Liver (tissue), 9 donors: ENCODE results near the gene FMO3. TPM values are rescaled to one million over a fixed set of nuclear protein-coding genes. Genes with fewer than 3 reads are reported as not detected.
A peak's percentile ranks its signal among the peaks of the same experiment; 100 is the strongest.

Source experiments
- DNase-seq: peaks from one replicate; pipeline ENCODE4 v3.0.0-alpha.2; 2017; ENCODE audit warnings: low spot score
- H3K27ac ChIP-seq, 2 donors: one replicate each; pipeline ENCODE4 v1.7.0; 2013; ENCODE audit warnings: inconsistent platforms in 2 of 2, low read length in 2 of 2, control low read depth in 1 of 2, low read depth in 1 of 2, mild to moderate bottlenecking in 1 of 2
- H3K27me3 ChIP-seq, 4 donors: one replicate each; pipeline versions ENCODE4 v1.6.1 to v1.7.0; 2013; ENCODE audit warnings: low read length in 3 of 4, inconsistent platforms in 1 of 4, mild to moderate bottlenecking in 1 of 4, moderate library complexity in 1 of 4; ENCODE audit not compliant: control insufficient read depth in 4 of 4, insufficient read depth in 4 of 4
- H3K36me3 ChIP-seq, 4 donors: one replicate each; pipeline versions ENCODE4 v1.6.1 to v1.7.0; 2013; ENCODE audit warnings: low read length in 3 of 4, mild to moderate bottlenecking in 3 of 4, low read depth in 1 of 4, moderate library complexity in 1 of 4; ENCODE audit not compliant: control insufficient read depth in 4 of 4, insufficient read depth in 3 of 4
- H3K4me1 ChIP-seq, 4 donors: one replicate each; pipeline versions ENCODE4 v1.6.1 to v1.7.0; 2013; ENCODE audit warnings: low read length in 3 of 4, mild to moderate bottlenecking in 3 of 4, moderate library complexity in 1 of 4; ENCODE audit not compliant: control insufficient read depth in 4 of 4, insufficient read depth in 4 of 4
- H3K4me3 ChIP-seq, 3 donors: one replicate each; pipeline versions ENCODE4 v1.6.1 to v1.7.0; 2013; ENCODE audit warnings: low read length in 3 of 3, control low read depth in 1 of 3, low read depth in 1 of 3, mild to moderate bottlenecking in 1 of 3
- H3K9ac ChIP-seq, 2 donors: one replicate each; pipeline ENCODE4 v1.7.0; 2013; ENCODE audit warnings: low read length in 2 of 2, mild to moderate bottlenecking in 2 of 2, moderate library complexity in 2 of 2, control low read depth in 1 of 2, low read depth in 1 of 2
- H3K9me3 ChIP-seq, 4 donors: one replicate each; pipeline versions ENCODE4 v1.6.1 to v1.7.0; 2013; ENCODE audit warnings: low read length in 3 of 4; ENCODE audit not compliant: control insufficient read depth in 4 of 4
- CTCF ChIP-seq: fragments of 150-350 bp; IDR thresholded peaks from 2 replicates; pipeline ENCODE4 v1.5.1; 2017; ENCODE audit warnings: improper control_type of control experiment, low read depth, low read length; ENCODE audit not compliant: missing input control
- EGR1 ChIP-seq, 2 donors: IDR thresholded peaks; 2 replicates each; pipeline ENCODE4 v1.6.1; 2016 to 2018; ENCODE audit warnings: antibody characterized with exemption in 2 of 2, low read depth in 2 of 2
- FOXA1 ChIP-seq: IDR thresholded peaks from 2 replicates; pipeline ENCODE4 v1.6.1; 2016; ENCODE audit warnings: antibody characterized with exemption
- FOXA2 ChIP-seq: IDR thresholded peaks from 2 replicates; pipeline ENCODE4 v1.6.1; 2016; ENCODE audit warnings: antibody characterized with exemption
- GABPA ChIP-seq, 2 donors: IDR thresholded peaks in 1 of 2; conservative IDR thresholded peaks in 1 of 2; 2 replicates each; pipeline ENCODE4 v1.6.1; 2016; ENCODE audit warnings: antibody characterized with exemption in 2 of 2, mild to moderate bottlenecking in 1 of 2, moderate library complexity in 1 of 2
- HNF4A ChIP-seq, 2 donors: conservative IDR thresholded peaks; 2 replicates each; pipeline ENCODE4 v1.6.1; 2016; ENCODE audit warnings: antibody characterized with exemption in 2 of 2, mild to moderate bottlenecking in 2 of 2
- HNF4G ChIP-seq: IDR thresholded peaks from 2 replicates; pipeline ENCODE4 v1.6.1; 2016; ENCODE audit warnings: antibody characterized with exemption
- JUND ChIP-seq, 2 donors: IDR thresholded peaks; 2 replicates each; pipeline ENCODE4 v1.6.1; 2016; ENCODE audit warnings: antibody characterized with exemption in 2 of 2
- NR2F2 ChIP-seq: IDR thresholded peaks from 2 replicates; pipeline ENCODE4 v1.6.1; 2016; ENCODE audit warnings: antibody characterized with exemption
- RAD21 ChIP-seq, 2 donors: IDR thresholded peaks; 2 replicates each; pipeline ENCODE4 v1.6.1; 2016; ENCODE audit warnings: antibody characterized with exemption in 2 of 2, mild to moderate bottlenecking in 2 of 2
- RXRA ChIP-seq, 2 donors: IDR thresholded peaks; 2 replicates each; pipeline ENCODE4 v1.6.1; 2017 to 2018; ENCODE audit warnings: antibody characterized with exemption in 2 of 2, mild to moderate bottlenecking in 1 of 2
- SP1 ChIP-seq: IDR thresholded peaks from 2 replicates; pipeline ENCODE4 v1.6.1; 2018; ENCODE audit warnings: antibody characterized with exemption, mild to moderate bottlenecking
- TAF1 ChIP-seq: conservative IDR thresholded peaks from 2 replicates; pipeline ENCODE4 v1.6.1; 2016; ENCODE audit warnings: antibody characterized with exemption, mild to moderate bottlenecking
- YY1 ChIP-seq: IDR thresholded peaks from 2 replicates; pipeline ENCODE4 v1.6.1; 2016; ENCODE audit warnings: antibody characterized with exemption, mild to moderate bottlenecking
- WGBS: extraction: QIAGEN DNeasy Blood & Tissue Kit; methylation state at CpG from one replicate; pipeline ENCODE4 v1.1.7; 2013; 5-methylcytosine and 5-hydroxymethylcytosine counted together
- polyA plus RNA-seq, 2 donors: library from polyadenylated mRNA; stranded (reverse) in 1 of 2; unstranded in 1 of 2; fragments of 200-250 nt in 1 of 2; fragments of >200 nt in 1 of 2; fragmentation: Nextera tagmentation in 1 of 2; extraction: Ambion mirVana in 1 of 2; gene quantifications; one replicate each; pipeline versions ENCODE4 v1.2.1 to v1.2.3, GENCODE V29; 2013 to 2015
- total RNA-seq, 2 donors: library from RNA; depleted of rRNA; stranded (reverse); fragments of >200 nt; gene quantifications; one replicate each; pipeline ENCODE4 v1.2.3, GENCODE V29; 2014
- TF ChIP-seq, protein P1 (sequence below): IDR thresholded peaks from 2 replicates; pipeline ENCODE4 v1.6.1; 2016; ENCODE audit warnings: antibody characterized with exemption, mild to moderate bottlenecking
- TF ChIP-seq, protein P2 (sequence below): IDR thresholded peaks from 2 replicates; pipeline ENCODE4 v1.6.1; 2016; ENCODE audit warnings: antibody characterized with exemption
- TF ChIP-seq, protein P3 (sequence below): IDR thresholded peaks from 2 replicates; pipeline ENCODE4 v1.6.1; 2016; ENCODE audit warnings: antibody characterized with exemption
- TF ChIP-seq, protein P4 (sequence below): IDR thresholded peaks from 2 replicates; pipeline ENCODE4 v1.6.1; 2016; ENCODE audit warnings: antibody characterized with exemption
- donor health status: healthy.
- donor health status: healthy.
- donor health status: healthy.
- donor health status: healthy.
- donor health status: healthy.

FMO3 gene
- total and polyA plus RNA-seq, 4 donors, result 11.1 to 276 (median 123) TPM

- H3K9me3 ChIP-seq, result no peaks in the 10 kb centered on the region
- H3K27me3 ChIP-seq, result no peaks in the 10 kb centered on the region
- peak overlapping the region; percentile 93 to 98 for H3K27ac ChIP-seq
- TF ChIP-seq FOXA1 (peak; percentile 30), YY1 (peak; percentile 40), GABPA (IDR thresholded peaks at IDR 0.05 in 1 of 2, conservative IDR thresholded peaks at IDR 0.05 in 1 of 2) (peak in 1 of 2 donors; percentile 5), HNF4A (conservative IDR thresholded peaks at IDR 0.05) (peak; percentile 12 to 61), SP1 (peak; percentile 60), HNF4G (no peak), JUND (IDR thresholded peaks at IDR 0.05) (peak in 1 of 2 donors; percentile 20), FOXA2 (no peak), TAF1 (peak; percentile 6), RXRA (IDR thresholded peaks at IDR 0.05) (peak in 1 of 2 donors; percentile 6), NR2F2 (no peak), RAD21 (IDR thresholded peaks at IDR 0.05) (peak in 1 of 2 donors; percentile 37), CTCF (no peak), EGR1 (IDR thresholded peaks at IDR 0.05; ENCODE audit: low read depth in 2 of 2) (no peak)
- TF ChIP-seq, protein P1, sequence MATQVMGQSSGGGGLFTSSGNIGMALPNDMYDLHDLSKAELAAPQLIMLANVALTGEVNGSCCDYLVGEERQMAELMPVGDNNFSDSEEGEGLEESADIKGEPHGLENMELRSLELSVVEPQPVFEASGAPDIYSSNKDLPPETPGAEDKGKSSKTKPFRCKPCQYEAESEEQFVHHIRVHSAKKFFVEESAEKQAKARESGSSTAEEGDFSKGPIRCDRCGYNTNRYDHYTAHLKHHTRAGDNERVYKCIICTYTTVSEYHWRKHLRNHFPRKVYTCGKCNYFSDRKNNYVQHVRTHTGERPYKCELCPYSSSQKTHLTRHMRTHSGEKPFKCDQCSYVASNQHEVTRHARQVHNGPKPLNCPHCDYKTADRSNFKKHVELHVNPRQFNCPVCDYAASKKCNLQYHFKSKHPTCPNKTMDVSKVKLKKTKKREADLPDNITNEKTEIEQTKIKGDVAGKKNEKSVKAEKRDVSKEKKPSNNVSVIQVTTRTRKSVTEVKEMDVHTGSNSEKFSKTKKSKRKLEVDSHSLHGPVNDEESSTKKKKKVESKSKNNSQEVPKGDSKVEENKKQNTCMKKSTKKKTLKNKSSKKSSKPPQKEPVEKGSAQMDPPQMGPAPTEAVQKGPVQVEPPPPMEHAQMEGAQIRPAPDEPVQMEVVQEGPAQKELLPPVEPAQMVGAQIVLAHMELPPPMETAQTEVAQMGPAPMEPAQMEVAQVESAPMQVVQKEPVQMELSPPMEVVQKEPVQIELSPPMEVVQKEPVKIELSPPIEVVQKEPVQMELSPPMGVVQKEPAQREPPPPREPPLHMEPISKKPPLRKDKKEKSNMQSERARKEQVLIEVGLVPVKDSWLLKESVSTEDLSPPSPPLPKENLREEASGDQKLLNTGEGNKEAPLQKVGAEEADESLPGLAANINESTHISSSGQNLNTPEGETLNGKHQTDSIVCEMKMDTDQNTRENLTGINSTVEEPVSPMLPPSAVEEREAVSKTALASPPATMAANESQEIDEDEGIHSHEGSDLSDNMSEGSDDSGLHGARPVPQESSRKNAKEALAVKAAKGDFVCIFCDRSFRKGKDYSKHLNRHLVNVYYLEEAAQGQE, result peak; percentile 37
- TF ChIP-seq, protein P2, sequence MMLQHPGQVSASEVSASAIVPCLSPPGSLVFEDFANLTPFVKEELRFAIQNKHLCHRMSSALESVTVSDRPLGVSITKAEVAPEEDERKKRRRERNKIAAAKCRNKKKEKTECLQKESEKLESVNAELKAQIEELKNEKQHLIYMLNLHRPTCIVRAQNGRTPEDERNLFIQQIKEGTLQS, result no peak
- TF ChIP-seq, protein P3, sequence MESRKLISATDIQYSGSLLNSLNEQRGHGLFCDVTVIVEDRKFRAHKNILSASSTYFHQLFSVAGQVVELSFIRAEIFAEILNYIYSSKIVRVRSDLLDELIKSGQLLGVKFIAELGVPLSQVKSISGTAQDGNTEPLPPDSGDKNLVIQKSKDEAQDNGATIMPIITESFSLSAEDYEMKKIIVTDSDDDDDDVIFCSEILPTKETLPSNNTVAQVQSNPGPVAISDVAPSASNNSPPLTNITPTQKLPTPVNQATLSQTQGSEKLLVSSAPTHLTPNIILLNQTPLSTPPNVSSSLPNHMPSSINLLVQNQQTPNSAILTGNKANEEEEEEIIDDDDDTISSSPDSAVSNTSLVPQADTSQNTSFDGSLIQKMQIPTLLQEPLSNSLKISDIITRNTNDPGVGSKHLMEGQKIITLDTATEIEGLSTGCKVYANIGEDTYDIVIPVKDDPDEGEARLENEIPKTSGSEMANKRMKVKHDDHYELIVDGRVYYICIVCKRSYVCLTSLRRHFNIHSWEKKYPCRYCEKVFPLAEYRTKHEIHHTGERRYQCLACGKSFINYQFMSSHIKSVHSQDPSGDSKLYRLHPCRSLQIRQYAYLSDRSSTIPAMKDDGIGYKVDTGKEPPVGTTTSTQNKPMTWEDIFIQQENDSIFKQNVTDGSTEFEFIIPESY, result peak; percentile 31
- TF ChIP-seq, protein P4, sequence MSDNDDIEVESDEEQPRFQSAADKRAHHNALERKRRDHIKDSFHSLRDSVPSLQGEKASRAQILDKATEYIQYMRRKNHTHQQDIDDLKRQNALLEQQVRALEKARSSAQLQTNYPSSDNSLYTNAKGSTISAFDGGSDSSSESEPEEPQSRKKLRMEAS, result peak; percentile 60
- H3K4me3 ChIP-seq, result peak overlapping the region in 2 of 3 donors; percentile 18 to 22
- WGBS, result 22% methylated on average over 8 of the region's 8 CpGs
- peak overlapping the region; percentile 57 to 78 for H3K9ac ChIP-seq
- DNase-seq, result no peak
- H3K36me3 ChIP-seq, result no peaks in the 10 kb centered on the region
- H3K4me1 ChIP-seq, result peaks cover 6 to 31% (median 23%) of the 10 kb centered on the region in 4 donors
These were observed 52.0 kb downstream of the FMO3 start for GRCh38 chr1:171142416-171143385.
